Ovary (tissue), 9 donors: ENCODE results near the gene ARID1B. TPM values are rescaled to one million over a fixed set of nuclear protein-coding genes. Genes with fewer than 3 reads are reported as not detected.

Experiments
- DNase-seq, 5 donors: peaks; one replicate each; pipeline ENCODE4 v3.0.0-alpha.2; 2019 to 2020
- H3K27ac ChIP-seq, 2 donors: fragments of 200-600 bp; one replicate each; pipeline versions ENCODE4 v1.5.1 to v1.8.0; 2019 to 2022
- H3K27me3 ChIP-seq: fragments of 200-600 bp; one replicate; pipeline ENCODE4 v1.8.0; 2022
- H3K36me3 ChIP-seq: fragments of 200-600 bp; sonication (generic); one replicate; pipeline ENCODE4 v1.5.1; 2019
- H3K4me1 ChIP-seq: one replicate; pipeline ENCODE4 v1.8.1; 2013; ENCODE audit warnings: mild to moderate bottlenecking, moderate library complexity; ENCODE audit not compliant: insufficient read depth
- H3K4me3 ChIP-seq: fragments of 200-600 bp; sonication (generic); one replicate; pipeline ENCODE4 v1.5.1; 2017
- H3K9me3 ChIP-seq, 2 donors: fragments of 200-600 bp in 1 of 2; sonication (generic) in 1 of 2; one replicate each; pipeline versions ENCODE4 v1.5.1 to v1.8.1; 2013 to 2019; ENCODE audit warnings: mild to moderate bottlenecking in 1 of 2, moderate library complexity in 1 of 2
- CTCF ChIP-seq, 3 donors: fragments of 450-650 bp in 2 of 3; fragments of 200-600 bp in 1 of 3; IDR thresholded peaks; one replicate each; pipeline versions ENCODE4 v1.5.1 to v1.8.0; 2016 to 2022; ENCODE audit warnings: antibody characterized with exemption in 3 of 3, mild to moderate bottlenecking in 1 of 3
- EP300 ChIP-seq: sonication (generic); formaldehyde crosslinking; IDR thresholded peaks from one replicate; pipeline ENCODE4 v1.6.1; 2017; ENCODE audit warnings: antibody characterized with exemption
- POLR2A ChIP-seq: fragments of 450-650 bp; IDR thresholded peaks from one replicate; pipeline ENCODE4 v1.6.1; 2017; ENCODE audit warnings: antibody characterized with exemption, mild to moderate bottlenecking, moderate library complexity
- WGBS, 3 donors: extraction: QIAGEN DNeasy Blood & Tissue Kit in 1 of 3; methylation state at CpG; one replicate each; pipeline versions ENCODE4 v1.1.5 to v1.1.7; 2013 to 2017; 5-methylcytosine and 5-hydroxymethylcytosine counted together
- intact Hi-C, 4 donors: fragments of 100-400 bp; cut with DNase I; formaldehyde crosslinking; loops; one replicate each; pipeline versions ENCODE4 v1.11.0 to v1.15.1; 2022 to 2023
- polyA plus RNA-seq, 2 donors: library from polyadenylated mRNA; stranded (reverse); fragments of 200-250 nt in 1 of 2; fragments of 350-450 nt in 1 of 2; fragmentation: Illumina TruSeq in 1 of 2; extraction: RNeasy Lipid Tissue Mini Kit (QIAGEN cat#74804) in 1 of 2; gene quantifications; one replicate each; pipeline ENCODE4 v1.2.3, GENCODE V29; 2013 to 2014
- total RNA-seq, 7 donors: library from RNA; depleted of rRNA in 2 of 7; stranded (reverse); fragments of >200 nt in 2 of 7; fragmentation: NEBNext Ultra II Directional in 3 of 7; extraction: Animal tissue kit (Norgen Biotek cat#: 25700) in 3 of 7; gene quantifications; one replicate each; pipeline versions ENCODE4 v1.1.0 to v1.2.4, GENCODE V29; 2016 to 2023
- donor health status: DM: no; HTN: no; CAD: no; lungs with moderate emphysema.
- donor health status: DM: no; HTN: no; CAD: no.
- donor health status: Bipolar disorder and iron deficiency.
- donor health status: DM: yes; HTN: yes; CAD: no.
- donor health status: DM: no; HTN: no; CAD: no.
- donor health status: DM: yes; HTN: yes; CAD: no.

ARID1B gene
- total and polyA plus RNA-seq, 9 donors: 33.2 to 144 (median 105) TPM

GRCh38 chr6:156822747-156823206, 45.6 kb downstream of the ARID1B start:
- no peak for TF ChIP-seq CTCF (IDR thresholded peaks at IDR 0.05)
- TF ChIP-seq EP300: no peak
- no peak for TF ChIP-seq POLR2A
- Histone ChIP-seq H3K4me3 (no peak overlapping the region), H3K36me3 (no peaks in the 10 kb centered on the region), H3K27ac (no peak overlapping the region), H3K27me3 (no peaks in the 10 kb centered on the region), H3K4me1 (peaks cover 20% of the 10 kb centered on the region), H3K9me3 (no peaks in the 10 kb centered on the region)
- intact Hi-C loops: no loop called here
- 62 to 74% (median 71%) methylated on average over 14 of the region's 14 CpGs for WGBS, 3 donors
- no peak for DNase-seq

DNA sequence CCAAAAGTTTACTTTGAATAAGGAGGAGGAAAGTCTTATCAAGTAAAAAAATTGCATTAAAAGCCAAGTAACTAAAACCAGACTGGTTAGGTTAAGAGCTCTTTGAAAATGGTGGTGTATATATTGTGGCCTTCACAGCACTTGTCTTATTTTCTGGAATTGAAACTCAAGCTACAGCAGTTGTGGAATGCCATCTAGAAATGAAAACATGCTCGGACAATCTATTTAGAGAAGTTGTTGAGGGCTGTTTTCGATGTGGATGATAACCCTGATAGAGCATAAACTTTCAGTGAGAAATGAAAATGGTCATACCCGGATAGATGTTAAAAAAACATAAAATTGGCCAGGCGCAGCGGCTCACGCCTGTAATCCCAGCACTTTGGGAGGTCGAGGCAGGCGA, 47.0 kb downstream of the ARID1B start:
- no peak for DNase-seq
- no peak for TF ChIP-seq EP300
- TF ChIP-seq POLR2A: no peak
- TF ChIP-seq CTCF (IDR thresholded peaks at IDR 0.05): no peak
- H3K4me1 ChIP-seq: peaks cover 26% of the 10 kb centered on the region
- no peaks in the 10 kb centered on the region for H3K36me3 ChIP-seq
- no peaks in the 10 kb centered on the region for H3K27me3 ChIP-seq
- intact Hi-C loops: no loop called here
- 63 to 70% (median 68%) methylated on average over 8 of the region's 8 CpGs for WGBS, 3 donors
- no peak overlapping the region for H3K27ac ChIP-seq
- no peak overlapping the region for H3K4me3 ChIP-seq
- H3K9me3 ChIP-seq: no peaks in the 10 kb centered on the region

DNA sequence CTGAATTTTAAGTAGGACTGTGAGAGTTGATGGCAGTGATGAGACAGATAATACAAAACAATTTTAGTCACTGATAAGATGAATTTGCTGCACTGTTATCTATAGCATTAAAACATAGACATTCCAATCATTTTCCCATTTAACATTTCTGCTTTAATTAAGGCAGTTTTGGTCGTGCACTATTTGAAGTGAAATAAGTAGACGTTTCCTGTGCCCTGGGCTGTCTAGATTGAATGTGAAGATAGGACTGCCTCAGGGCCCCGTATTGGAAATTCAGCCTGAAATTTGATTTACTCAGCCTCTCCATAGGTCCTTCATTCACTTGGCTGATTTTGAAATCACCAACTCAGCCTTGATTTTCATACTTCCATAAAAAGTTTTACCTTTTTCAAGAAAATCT, 48.3 kb downstream of the ARID1B start:
- Histone ChIP-seq H3K4me1 (peaks cover 27% of the 10 kb centered on the region), H3K36me3 (no peaks in the 10 kb centered on the region), H3K27ac (no peak overlapping the region), H3K27me3 (no peaks in the 10 kb centered on the region), H3K9me3 (no peaks in the 10 kb centered on the region), H3K4me3 (no peak overlapping the region)
- DNase-seq: no peak
- TF ChIP-seq EP300 (no peak), POLR2A (no peak), CTCF (IDR thresholded peaks at IDR 0.05) (no peak)
- WGBS, 3 donors: 24 to 32% (median 27%) methylated on average over 3 of the region's 3 CpGs
- intact Hi-C loops: no loop called here

GRCh38 chr6:156826290-156826955, 49.2 kb downstream of the ARID1B start:
- WGBS, 3 donors: 88 to 92% (median 91%) methylated on average over 10 of the region's 10 CpGs
- intact Hi-C loops: no loop called here
- TF ChIP-seq EP300: no peak
- no peak for TF ChIP-seq CTCF (IDR thresholded peaks at IDR 0.05)
- no peak for TF ChIP-seq POLR2A
- Histone ChIP-seq H3K4me3 (no peak overlapping the region), H3K36me3 (no peaks in the 10 kb centered on the region), H3K9me3 (no peaks in the 10 kb centered on the region), H3K27me3 (no peaks in the 10 kb centered on the region), H3K27ac (no peak overlapping the region), H3K4me1 (peaks cover 29% of the 10 kb centered on the region)
- no peak for DNase-seq
